HG03060 (cell line): ENCODE measurements around the gene ATG2B.

Source experiments
- ATAC-seq: cut with Tn5 transposase; IDR thresholded peaks from one replicate; pipeline ENCODE4 v1.9.1; 2021; ENCODE audit warnings: low read depth, moderate number of reproducible peaks; ENCODE audit not compliant: unreplicated experiment

ATG2B gene

DNA sequence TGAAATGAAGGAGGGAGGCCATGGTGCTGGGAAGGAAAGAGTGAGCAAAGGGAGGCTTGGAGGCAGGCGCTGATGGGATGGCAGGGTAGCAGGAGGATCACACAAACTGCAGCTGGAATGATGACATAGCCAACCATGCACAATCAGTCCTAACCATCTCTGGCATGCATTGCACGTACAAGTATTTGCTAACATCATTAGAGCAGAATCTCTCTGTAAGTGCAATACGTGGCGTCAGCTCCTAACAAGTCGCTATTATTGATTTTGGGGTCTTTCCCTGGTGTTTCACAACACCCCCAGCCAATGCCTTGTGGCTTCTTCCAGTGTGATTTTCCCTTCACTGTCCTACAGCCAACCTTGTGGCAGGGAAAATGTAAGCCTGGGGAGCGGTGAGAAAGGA lies 88.6 kb downstream of the ATG2B start:
- no peak for ATAC-seq

DNA sequence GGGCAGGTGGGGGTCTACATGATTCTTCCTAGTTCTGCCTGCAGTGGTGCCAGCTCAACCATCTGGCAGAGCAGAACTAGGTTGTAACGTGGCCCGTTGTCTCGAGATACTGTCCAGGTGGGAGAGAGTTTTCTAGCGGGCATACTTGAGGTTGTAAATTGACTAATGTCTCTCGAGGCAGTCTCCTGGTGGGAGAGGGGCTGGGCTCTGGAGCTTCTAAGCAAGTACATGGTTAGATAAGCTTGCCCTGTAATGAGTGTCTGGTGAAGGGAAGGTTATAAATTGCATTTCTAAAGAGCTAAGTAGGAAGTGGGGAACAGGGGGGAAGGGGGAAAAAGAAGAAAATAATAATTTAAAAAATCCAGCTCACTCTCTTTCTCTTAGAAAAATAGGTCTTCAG lies 89.0 kb downstream of the ATG2B start:
- no peak for ATAC-seq

- no peak for ATAC-seq
Measured at GRCh38 chr14:96273629-96274028, 89.5 kb downstream of the ATG2B start.

GRCh38 chr14:96272777-96273473 lies 90.2 kb downstream of the ATG2B start:
- no peak for ATAC-seq

DNA sequence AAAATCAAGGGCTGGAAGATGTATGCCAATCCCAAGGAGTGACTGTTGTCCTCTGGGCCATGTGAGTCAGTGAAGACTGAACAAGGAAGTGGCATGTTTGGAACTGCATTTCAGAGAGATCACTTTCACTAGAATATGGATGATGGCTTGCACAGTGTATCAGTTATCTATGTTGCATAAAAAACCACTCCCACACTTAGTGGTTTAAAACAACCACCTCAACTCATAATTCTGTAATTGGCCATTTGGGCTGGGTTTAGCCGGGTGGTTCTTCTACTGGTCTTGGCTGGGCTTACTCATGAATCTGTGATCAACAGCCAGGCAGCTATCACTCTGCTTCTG lies 91.7 kb downstream of the ATG2B start:
- no peak for ATAC-seq

GRCh38 chr14:96270565-96271420 lies 92.3 kb downstream of the ATG2B start:
- no peak for ATAC-seq

DNA sequence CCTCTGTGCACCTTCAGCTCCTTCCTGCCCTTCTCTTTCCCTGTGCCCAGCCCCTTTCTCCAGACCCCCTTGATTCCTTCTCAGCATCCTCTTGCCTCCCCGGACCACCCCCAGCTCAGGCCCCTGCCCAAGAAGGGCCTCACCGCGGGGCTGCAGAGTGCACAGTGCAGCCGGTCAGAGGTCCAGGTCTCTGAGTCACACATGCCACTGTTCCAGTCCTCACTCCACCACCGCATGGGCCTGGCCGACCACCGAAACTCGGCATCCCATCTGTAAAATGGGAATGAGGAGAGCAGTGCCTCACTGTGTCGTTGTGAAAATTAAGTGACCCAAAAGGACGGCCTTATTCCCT lies 93.8 kb downstream of the ATG2B start:
- no peak for ATAC-seq

DNA sequence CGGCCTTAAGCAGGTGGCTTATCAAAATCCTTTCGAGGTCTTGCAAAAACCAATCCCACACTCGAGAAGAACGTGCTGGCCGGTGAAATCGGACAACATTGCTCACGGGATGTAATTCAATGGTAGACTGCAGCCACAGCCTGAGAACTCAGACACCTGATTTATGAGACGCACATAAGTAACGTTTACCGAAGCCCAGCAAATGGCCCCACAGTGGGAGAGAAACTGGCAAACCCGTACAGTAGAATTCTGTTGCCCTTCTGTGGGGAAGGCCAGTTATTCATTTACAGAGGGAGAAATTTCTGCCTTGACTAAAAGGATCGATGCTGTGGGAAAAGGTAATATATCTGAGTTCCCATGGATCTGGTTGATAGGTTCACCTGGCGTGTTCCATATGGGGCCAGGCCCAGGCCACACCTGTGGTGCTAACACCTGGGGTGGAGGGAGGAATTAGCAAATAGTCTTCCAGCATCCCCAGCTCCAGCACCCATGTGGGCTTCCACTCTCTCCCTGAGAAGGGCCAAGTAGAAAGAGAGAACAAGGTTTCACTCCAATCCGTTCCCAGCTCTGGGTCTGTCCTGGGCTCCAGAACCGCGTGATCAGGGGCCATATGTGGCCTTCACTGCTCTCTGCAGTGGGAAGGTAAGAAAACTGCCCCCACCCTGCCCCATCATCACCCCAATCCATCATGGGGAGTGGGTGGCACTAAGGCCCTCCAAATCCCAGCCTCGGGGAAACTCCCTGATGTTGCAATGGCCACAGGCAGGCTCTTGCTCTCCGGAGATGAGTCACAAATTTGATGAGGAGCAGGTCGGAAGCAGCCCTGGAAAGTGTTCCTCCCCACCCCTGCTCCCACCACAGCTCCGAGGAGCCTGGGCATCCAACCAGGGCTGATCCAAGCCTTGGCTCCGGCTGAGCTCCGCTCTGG lies 94.4 kb downstream of the ATG2B start:
- ATAC-seq = no peak

DNA sequence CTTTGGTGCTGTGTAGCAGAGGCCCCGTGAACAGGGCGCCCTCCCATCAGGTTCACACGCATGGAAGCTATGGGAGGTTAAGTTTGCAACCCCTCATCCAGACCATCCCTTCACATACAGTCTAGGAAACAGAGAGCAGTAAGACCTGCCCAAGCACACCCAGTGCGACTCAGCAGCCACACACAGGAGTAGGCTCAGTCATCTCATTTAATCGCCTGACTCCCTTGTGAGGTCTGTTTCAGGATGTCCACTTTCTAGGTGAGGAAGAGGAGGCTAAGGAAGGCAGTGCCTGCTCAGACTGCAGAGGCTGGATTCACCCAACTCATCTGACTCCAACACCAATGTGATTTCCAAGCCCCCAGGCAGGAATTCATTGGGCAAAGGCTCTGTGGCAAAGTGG lies 95.2 kb downstream of the ATG2B start:
- ATAC-seq = no peak

- no peak for ATAC-seq
Measured at GRCh38 chr14:96267336-96267735, 95.8 kb downstream of the ATG2B start.

DNA sequence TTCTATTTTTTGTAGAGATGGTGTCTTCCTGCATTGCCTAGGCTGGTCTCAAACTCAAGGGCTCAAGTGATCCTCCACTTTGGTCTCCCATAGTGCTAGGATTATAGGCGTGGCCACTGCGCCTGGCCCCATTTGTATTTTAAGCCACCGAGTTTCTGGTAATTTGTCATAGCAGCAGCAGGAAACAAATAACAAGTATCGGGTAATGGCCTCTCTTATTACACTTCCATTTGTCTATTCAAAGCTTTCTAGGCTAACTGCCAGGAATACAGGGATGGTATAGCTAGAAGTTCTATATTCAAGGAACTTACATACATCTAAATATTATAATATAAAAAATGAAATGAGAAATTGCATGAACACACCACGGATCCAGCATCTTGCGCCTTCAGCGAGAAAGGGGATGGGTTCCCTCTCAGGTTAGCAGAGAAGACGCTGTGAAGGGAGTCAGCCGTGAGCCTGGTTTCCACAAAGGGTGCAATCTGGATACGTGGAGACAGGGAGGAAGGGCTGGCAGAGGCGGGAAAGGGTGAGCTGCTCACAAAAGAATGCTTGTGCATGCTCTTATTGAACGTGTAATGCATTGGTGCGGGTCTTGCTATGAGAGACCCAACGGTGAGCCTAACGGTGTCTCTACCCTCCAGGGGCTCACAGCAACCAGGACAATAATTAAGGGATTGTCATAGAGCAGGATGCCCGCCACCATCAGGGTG lies 97.6 kb downstream of the ATG2B start:
- ATAC-seq = no peak

- ATAC-seq = no peak
Measured at GRCh38 chr14:96264853-96265252, 98.3 kb downstream of the ATG2B start.

DNA sequence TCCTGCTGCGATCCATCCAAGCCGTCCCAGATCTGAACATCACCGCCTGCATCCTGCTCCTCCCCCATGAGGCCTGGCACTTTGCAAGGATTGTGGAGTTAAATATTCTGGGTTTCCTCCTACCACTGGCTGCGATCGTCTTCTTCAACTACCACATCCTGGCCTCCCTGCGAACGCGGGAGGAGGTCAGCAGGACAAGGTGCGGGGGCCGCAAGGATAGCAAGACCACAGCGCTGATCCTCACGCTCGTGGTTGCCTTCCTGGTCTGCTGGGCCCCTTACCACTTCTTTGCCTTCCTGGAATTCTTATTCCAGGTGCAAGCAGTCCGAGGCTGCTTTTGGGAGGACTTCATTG lies 99.0 kb downstream of the ATG2B start:
- no peak for ATAC-seq

DNA sequence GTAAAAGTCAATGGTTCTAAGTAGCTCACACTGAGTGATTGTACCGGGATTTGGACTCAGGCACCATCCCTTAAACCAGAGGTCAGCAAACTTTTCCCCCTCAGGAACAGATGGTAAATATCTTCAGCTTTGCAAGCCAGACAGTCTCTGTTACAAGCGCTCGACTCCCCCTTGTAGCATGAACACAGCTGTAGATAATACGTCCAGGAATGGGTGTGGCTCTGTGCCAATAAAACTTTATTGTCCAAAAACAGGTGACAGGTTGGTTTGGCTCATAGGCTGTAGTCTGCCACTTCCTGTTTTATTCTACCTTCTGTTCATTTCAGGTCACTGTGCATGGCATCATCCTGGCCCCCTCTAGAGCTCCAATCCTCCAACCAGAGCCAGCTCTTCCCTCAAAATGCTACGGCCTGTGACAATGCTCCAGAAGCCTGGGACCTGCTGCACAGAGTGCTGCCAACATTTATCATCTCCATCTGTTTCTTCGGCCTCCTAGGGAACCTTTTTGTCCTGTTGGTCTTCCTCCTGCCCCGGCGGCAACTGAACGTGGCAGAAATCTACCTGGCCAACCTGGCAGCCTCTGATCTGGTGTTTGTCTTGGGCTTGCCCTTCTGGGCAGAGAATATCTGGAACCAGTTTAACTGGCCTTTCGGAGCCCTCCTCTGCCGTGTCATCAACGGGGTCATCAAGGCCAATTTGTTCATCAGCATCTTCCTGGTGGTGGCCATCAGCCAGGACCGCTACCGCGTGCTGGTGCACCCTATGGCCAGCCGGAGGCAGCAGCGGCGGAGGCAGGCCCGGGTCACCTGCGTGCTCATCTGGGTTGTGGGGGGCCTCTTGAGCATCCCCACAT lies 99.6 kb downstream of the ATG2B start:
- ATAC-seq = no peak

DNA sequence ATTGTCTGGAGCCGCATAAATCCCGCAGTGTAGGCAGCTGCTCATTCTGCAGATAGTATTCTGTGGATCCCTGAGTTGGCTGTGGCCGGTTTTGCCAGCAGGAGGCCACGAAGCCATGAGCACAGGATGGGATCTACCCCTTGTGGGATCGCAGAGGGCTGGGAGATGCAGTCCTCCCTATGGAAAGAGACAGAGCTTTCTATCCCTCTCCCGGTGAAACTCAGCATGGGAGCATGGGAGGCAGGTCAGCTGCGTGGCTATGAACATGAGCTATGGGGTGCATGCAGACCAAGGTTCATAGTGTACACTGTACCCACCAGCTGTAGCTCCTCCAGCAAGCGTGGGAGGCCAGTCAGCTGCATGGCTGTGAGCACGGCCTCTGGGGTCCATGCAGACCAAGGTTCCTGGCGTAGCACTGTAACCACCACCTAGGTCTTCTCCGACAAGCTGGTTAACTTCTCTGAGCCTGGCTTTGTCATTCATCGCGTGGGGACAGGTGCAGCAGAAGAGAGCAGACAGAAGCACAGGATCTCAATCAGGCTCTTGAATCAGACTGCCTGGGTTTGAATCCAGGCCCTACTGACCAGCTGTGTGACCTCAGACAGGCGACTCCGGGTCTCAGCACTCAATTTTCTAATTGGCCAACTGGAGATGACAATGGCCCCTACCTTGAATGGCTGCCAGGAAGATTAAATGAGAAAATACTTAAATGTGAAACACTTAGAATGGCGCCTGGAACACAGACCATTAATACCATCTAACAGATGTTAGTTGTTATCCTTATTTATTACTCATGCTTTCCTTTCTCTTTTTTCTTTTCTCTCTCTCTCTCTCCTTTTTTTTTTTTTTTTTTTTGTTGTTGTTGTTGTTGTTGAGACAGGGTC lies 101.1 kb downstream of the ATG2B start:
- no peak for ATAC-seq

DNA sequence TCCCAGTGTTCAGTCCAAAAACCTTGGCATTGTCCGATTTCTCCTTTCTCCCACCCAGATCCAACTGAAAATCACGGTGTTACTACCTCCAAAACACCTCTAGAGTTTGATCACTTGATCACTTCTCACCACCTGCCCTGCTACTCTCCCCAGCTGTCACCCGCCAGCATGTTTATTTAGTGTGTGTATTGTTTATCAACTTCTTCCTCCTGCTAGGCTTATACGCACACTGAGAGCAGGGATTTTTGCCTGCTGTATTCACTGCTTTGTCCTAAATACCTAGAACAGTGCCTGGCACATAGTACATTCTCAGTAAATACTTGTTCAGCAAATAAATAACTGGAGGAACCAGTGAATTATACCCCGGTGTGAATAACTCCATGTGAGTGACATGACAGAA lies 102.1 kb downstream of the ATG2B start:
- no peak for ATAC-seq

- ATAC-seq = no peak
Measured at GRCh38 chr14:96260341-96260821, 102.8 kb downstream of the ATG2B start.

DNA sequence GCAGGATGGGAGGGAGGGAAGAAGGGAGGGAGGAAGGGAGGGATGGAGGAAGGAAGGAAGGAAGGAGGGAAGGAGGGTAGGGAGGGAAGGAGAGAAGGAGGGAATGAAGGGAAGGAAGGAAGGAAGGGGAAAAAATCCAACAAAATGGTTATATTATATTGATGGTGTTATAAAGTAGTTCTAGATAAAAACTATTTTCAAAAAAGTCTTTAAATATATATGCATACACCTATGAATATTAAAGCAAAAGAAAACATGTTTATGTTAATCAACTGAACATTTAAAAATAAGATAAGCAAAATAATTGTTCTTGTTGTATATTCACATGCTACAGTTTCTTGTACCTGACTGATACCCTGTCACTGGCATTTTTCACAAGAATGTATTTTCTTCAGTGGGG lies 105.2 kb downstream of the ATG2B start:
- no peak for ATAC-seq

DNA sequence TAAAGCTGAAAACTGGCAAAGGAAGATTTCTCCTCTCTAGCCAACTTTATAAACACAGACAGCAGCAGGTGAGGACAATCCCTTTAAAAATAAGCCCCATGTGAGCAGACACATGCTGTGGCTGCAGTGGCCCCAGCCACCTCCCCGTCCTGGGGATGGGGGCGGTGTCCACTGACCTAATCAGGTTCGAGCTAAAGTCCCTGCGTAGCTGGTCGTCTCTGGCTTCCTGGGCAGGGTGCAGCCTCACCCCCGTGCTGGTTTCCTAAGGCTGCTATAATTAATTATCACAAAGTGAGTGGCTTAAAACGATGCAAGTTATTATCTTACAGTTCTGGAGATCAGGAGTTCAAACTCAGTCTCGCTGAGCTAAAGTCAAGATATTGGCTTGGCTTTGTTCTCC lies 106.1 kb downstream of the ATG2B start:
- no peak for ATAC-seq
